ES-I3 (cell line): ENCODE data around the gene SINHCAF.
"Not testable (repeated sequence)": the region's sequence is repeated elsewhere in the genome, so short reads cannot be mapped to it uniquely, and the experiment has no call there.

Experiments used
- H3K36me3 ChIP-seq: 2 replicates; pipeline ENCODE4 v1.6.1; 2013; ENCODE audit warnings: mild to moderate bottlenecking, low read length, control low read depth, moderate library complexity; ENCODE audit not compliant: insufficient read depth
- H3K4me1 ChIP-seq: 2 replicates; pipeline ENCODE4 v1.6.1; 2013; ENCODE audit warnings: mild to moderate bottlenecking, control low read depth, low read length; ENCODE audit not compliant: insufficient read depth
- H3K9ac ChIP-seq: 2 replicates; pipeline ENCODE4 v1.6.1; 2013; ENCODE audit warnings: low read depth, mild to moderate bottlenecking, low read length, moderate library complexity
- H3K9me3 ChIP-seq: 2 replicates; pipeline ENCODE4 v1.6.1; 2013; ENCODE audit warnings: mild to moderate bottlenecking, low read length, moderate library complexity; ENCODE audit not compliant: control insufficient read depth, insufficient read depth

Gene SINHCAF

DNA sequence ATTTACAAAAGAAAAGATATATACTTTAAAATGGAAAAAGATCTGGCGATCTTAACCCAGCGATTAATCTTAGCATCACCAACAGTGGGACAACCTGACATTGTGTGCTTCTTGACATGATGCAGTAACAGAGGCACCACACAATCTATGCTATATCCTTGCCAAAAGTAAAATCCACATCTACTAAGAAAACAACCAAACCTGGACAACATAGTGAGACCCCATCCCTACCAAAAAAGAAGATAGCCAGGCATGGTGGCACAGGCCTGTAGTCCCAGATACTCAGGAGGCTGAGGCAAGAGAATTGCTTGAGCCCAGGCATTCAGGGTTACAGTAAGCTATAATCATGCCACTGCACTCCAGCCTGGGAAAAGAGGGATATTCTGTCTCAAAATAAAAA lies 50.5 kb downstream of the SINHCAF start:
- Histone ChIP-seq H3K36me3 (no peaks in the 10 kb centered on the region; the same call in 1 of the 2 replicates), H3K9me3 (no peaks in the 10 kb centered on the region), H3K9ac (no peak overlapping the region), H3K4me1 (no peaks in the 10 kb centered on the region)

DNA sequence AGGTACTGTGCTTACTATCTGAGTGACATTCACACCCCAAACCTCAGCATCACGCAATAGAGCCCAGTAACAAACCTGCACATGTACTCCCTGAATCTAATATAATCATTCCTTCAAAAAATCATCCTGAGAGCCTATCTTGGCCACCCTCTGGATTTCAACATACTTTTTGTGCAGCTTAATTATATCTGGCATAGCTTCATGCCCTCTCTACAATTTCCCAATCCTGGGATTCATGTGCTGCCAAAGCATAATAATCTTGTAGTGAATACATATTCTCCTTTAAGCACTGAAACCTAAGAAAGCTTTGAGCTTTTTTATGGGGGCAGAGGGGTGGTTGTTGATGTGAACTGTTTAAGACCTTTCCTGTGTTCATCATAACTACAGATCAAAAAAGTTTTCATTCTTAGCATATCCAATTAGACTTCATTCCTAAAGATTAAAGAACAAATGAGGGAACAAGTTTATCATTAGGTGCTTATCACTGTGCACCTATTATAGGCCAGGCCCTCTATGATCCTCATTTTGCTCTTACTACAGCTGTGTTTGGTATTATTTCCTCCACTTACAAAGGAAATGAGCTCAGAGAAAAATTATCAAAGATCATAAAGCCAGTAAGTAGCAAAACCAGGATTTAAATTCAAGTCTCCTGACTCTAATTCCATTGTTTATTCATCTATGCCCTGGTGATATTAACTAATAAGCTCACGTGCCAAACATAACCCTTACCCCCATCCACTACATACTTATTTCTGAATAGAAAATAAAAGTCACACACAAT lies 51.2 kb downstream of the SINHCAF start:
- H3K36me3 ChIP-seq = no peaks in the 10 kb centered on the region; the same call in 1 of the 2 replicates

DNA sequence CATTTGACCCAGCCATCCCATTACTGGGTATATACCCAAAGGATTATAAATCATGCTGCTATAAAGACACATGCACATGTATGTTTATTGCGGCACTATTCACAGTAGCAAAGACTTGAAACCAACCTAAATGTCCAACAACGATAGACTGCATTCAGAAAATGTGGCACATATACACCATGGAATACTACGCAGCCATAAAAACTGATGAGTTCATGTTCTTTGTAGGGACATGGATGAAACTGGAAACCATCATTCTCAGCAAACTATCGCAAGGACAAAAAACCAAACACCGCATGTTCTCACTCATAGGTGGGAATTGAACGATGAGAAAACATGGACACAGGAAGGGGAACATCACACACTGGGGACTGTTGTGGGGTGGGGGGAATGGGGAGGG lies 52.2 kb downstream of the SINHCAF start:
- not testable (repeated sequence) for H3K9me3 ChIP-seq, H3K36me3 ChIP-seq, H3K9ac ChIP-seq, H3K4me1 ChIP-seq

More for the DNA sequence above, 51.2 kb downstream of the SINHCAF start:
- no peak overlapping the region for H3K9ac ChIP-seq
- no peaks in the 10 kb centered on the region for H3K4me1 ChIP-seq
- no peaks in the 10 kb centered on the region for H3K9me3 ChIP-seq

DNA sequence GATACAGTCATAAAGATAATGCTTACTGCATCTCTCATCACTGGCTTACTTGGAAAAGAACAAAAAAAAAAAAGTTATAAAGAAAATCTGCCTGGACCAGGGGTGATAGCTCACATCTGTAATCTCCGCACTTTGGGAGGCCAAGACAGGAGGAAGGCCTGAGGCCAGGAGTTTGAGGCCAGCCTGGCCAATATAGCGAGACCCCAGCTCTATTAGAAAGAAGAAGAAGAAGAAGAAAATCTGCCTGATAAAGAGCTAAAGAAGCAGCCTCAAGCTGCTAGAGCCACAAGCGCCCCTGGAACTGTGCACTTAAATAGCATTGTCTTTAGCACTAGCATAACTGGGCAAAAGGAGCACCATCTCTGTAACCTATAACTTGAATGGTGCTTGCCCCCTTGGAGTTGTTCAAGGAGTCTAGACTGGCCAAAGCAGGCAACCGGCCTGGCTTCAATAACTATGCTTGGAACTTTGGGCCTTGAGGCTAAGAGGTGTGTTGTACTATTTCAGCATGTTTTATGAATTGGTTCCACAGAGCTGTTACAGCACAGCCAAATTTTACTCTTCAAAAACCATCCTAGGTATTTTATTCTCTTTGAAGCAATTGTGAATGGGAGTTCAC lies 53.2 kb downstream of the SINHCAF start:
- no peaks in the 10 kb centered on the region for H3K9me3 ChIP-seq
- H3K36me3 ChIP-seq = no peaks in the 10 kb centered on the region; the same call in 1 of the 2 replicates
- no peaks in the 10 kb centered on the region for H3K4me1 ChIP-seq
- no peak overlapping the region for H3K9ac ChIP-seq

DNA sequence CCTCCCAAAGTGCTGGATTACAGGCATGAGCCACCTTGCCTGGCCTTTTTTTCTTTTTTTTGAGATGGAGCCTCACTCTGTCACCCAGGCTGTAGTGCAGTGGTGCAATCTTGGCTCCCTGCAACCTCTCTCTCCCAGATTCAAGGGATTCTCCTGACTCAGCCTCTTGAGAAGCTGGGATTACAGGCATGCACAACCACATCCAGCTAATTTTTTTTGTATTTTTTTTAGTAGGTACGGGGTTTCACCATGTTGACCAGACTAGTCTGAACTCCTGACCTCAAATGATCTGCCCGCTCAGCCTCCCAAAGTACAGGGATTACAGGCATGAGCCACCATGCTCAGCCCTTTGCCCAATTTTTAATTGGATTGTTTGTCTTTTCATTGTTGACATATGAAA lies 58.0 kb downstream of the SINHCAF start:
- Histone ChIP-seq H3K9me3 (no peaks in the 10 kb centered on the region), H3K4me1 (no peaks in the 10 kb centered on the region), H3K36me3 (no peaks in the 10 kb centered on the region), H3K9ac (no peak overlapping the region)

DNA sequence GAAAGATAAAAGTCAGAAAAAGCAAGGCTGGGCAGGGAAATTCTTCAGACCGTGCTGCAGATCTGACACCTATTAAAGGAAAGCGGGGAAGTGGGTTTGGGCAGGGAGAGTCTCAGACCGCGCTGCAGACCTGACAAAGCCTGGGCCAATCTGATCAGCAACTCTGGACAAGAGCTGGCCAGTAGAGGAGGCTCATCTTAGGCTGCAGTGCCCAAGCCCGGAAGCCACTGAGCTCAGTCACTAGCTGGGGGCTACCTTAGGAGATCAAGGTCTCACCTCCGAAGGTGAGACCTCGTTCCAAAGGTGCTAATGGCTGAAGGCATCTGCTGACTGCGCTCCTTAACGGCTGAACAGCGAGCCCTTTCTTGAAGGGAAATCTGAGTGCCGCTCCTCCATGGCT lies 60.2 kb downstream of the SINHCAF start:
- Histone ChIP-seq H3K4me1 (peaks cover 3% of the 10 kb centered on the region; the same call in 1 of the 2 replicates), H3K9me3 (no peaks in the 10 kb centered on the region), H3K36me3 (no peaks in the 10 kb centered on the region), H3K9ac (no peak overlapping the region)

DNA sequence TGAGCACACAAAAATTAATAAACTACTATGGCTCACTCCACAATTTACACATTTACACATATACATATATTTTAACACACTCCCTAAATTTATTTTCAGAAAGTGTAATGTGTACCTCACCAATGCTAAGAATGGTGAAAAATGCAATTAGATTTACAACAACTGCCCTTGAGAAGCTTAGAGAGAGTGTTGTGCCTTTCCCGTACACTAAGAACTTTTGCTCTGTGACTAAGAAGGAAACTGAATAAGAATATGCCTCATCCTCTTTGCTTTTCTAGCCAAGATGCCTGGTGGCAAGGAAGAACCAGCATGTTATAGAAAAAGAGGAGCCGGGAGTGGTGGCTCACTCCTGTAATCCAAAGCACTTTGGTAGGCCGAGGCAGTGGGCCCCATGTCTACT lies 62.3 kb downstream of the SINHCAF start:
- peaks cover 20% of the 10 kb centered on the region; the same call in 1 of the 2 replicates for H3K4me1 ChIP-seq
- no peaks in the 10 kb centered on the region for H3K36me3 ChIP-seq
- no peaks in the 10 kb centered on the region for H3K9me3 ChIP-seq
- H3K9ac ChIP-seq = no peak overlapping the region

DNA sequence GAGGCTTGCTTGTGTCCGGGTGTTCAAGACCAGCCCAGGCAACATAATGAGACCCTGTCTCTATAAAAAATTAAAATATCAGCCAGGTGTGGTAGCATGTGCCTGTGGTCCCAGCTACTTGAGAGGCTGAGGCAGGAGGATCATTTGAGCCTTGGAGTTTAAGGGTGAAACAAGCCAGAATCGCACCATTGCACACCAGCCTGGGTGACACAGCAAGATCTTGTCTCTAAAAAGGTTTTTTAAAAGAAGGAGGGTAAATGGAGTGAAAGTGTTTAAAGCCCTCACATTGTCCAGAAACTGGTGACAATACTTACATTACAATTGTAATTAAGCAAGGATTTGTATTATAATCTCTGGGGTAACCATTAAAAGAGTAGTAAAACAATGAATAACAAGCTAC lies 64.2 kb downstream of the SINHCAF start:
- H3K9ac ChIP-seq = no peak overlapping the region
- H3K36me3 ChIP-seq = no peaks in the 10 kb centered on the region
- no peaks in the 10 kb centered on the region for H3K9me3 ChIP-seq
- H3K4me1 ChIP-seq = peaks cover 20% of the 10 kb centered on the region; the same call in 1 of the 2 replicates

DNA sequence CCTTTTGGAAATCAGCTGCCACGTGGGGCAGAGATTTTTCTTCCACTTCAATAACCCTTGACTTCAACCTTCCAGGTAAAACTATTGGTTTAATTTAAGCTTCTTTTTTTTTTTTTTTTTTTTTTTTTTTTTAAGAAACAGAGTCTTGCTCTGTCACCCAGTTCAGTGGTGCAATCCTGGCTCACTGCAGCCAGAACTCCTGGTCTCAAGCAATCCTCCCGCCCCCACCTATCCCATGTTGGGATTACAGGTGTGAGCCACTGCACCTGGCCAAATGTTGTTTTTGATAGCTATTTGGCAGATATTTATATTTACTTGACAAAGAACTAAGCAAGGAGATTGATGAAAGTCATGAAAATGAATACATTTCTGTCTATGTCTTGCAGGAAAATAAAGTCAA lies 65.1 kb downstream of the SINHCAF start:
- no peaks in the 10 kb centered on the region for H3K9me3 ChIP-seq
- no peak overlapping the region for H3K9ac ChIP-seq
- H3K36me3 ChIP-seq = no peaks in the 10 kb centered on the region
- H3K4me1 ChIP-seq = peaks cover 20% of the 10 kb centered on the region; the same call in 1 of the 2 replicates

DNA sequence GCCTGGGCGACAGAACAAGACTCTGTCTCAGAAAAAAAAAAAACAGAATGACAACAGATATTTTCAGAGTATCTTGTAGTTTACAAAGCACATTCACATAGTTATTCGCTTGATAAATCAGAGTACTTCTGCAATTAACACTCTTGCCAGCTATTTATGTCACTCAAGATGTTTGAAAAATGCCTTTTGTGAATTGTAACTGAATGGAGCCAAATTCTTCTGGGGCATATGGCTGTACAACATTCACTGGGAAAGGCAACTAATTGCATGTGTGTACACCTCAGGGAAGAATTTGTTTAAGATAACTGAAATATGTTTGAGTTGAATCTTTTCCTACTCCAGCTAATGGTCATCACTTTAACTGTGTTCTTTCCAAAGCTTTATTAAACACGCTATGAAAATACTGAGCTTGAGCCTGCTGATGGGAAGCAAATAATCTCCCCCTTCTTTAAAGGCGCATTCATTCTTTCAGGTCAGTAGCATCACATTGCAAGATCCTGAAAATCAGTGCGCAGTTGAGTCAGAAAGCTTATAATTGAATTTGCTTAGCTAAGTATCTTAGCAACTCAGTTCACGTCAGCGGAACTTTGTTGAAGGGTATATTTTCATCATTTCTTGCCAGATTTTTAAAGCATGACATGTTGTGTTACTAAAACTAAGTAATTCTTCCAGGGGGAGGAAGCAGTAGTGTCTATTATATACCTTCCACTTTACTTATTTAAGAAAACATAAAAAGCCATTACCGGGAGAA lies 66.6 kb downstream of the SINHCAF start:
- Histone ChIP-seq H3K36me3 (no peaks in the 10 kb centered on the region), H3K4me1 (peaks cover 20% of the 10 kb centered on the region; the same call in 1 of the 2 replicates), H3K9me3 (no peaks in the 10 kb centered on the region), H3K9ac (no peak overlapping the region)

DNA sequence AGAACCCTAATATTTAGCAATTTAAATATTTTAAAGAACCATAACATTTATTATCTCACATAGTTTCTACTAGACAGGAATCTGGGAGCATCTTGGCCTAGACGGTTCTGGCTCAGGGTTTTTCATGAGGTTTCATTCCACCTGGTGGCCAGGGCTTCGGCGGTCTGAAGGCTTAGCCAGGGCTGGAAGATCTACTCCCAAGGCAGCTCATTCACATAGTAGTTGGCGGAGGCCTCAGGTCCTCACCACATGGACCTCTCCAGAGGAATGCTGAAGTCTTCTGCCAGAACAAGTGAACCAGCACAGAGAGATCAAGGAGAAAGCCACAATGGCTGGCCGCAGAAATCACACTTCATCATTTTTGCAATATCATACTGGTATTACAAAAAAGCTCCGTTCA lies 68.2 kb downstream of the SINHCAF start:
- no peaks in the 10 kb centered on the region for H3K36me3 ChIP-seq
- no peak overlapping the region for H3K9ac ChIP-seq
- no peaks in the 10 kb centered on the region for H3K9me3 ChIP-seq
- H3K4me1 ChIP-seq = peaks cover 20% of the 10 kb centered on the region; the same call in 1 of the 2 replicates

DNA sequence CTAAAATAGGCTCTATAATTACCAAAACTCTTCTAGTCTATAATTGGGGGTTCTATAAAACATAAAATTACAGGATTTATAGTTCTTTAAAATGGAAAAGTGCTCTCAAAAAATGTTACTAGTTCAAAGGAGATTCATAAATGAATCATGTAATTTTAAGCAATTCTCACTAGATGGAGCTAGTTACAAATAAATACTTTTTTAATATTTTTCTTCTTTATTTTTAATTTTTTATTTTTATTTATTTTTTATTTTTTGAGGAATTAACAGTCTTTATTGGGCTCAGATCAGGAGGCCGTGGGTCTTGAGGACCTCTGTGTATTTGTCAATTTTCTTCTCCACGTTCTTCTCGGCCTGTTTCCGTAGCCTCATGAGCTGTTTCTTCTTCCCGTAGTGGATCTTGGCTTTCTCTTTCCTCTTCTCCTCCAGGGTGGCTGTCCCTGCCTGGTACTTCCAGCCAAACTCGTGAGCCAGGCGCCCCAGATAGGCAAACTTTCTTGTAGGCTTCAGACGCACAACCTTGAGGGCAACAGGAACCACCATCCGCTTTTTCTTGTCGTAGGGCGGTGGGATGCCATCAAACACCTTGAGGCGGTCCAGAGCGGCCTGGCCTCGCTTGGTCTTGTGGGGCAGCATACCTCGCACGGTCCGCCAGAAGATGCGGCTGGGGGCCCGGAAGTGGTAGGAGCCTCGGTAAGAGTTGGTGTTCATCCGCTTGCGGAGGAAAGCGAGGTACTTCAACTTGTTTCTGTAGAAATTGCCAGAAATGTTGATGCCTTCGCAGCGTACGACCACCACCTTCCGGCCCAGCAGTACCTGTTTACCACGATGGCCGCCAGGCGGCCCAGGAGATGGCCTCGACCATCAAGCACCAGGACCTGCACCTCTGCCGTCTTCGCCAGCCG lies 74.0 kb downstream of the SINHCAF start:
- H3K9ac ChIP-seq, H3K9me3 ChIP-seq, H3K4me1 ChIP-seq, H3K36me3 ChIP-seq: not testable (repeated sequence)

DNA sequence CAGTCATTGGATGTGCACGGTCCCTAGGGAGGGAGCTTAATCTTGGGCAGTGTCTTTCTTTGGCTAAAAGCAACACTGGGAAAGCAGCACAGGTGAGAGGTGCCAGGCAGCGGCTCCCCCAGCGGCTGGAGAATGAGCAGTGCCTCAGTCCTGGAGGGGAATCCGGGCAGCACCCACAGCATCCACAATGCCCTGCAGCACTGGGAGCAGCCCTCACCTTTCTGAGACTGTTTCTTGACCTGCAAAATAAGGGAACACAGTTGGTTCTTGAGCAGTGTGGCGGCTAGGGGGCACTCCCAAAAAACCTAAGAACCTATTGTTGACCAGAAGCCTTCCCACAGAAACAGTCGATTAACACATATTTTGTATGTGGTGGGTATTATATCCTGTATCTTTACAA lies 75.8 kb downstream of the SINHCAF start:
- Histone ChIP-seq H3K9me3 (no peaks in the 10 kb centered on the region), H3K9ac (no peak overlapping the region), H3K4me1 (peaks cover 7% of the 10 kb centered on the region), H3K36me3 (no peaks in the 10 kb centered on the region)

DNA sequence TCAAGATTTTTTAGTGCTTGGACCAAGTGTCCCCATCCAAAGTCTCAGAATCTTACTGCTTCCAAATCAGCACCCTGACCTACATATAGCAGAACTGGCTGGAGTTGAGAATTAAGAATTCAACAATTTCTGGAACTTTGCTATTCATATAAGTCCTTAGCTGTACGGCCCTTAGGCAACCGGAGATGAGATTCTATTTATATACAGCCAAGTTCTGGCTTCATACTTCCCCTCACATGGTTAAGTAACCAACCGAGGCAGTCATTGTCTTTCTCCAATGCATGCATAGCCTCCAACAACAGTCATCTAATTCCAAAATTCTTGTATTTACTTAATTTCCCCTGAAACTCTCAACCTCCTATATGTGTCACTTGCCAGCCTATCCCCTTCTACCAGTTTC lies 76.6 kb downstream of the SINHCAF start:
- no peaks in the 10 kb centered on the region for H3K36me3 ChIP-seq
- H3K9me3 ChIP-seq = no peaks in the 10 kb centered on the region
- peaks cover 7% of the 10 kb centered on the region for H3K4me1 ChIP-seq
- H3K9ac ChIP-seq = no peak overlapping the region
